PFSK-1 (cell line): ENCODE results near the gene PKDCC.

Experiments
- REST ChIP-seq, 2 experiments: IDR thresholded peaks; 2 replicates each; pipeline versions ENCODE4 v1.6.1 to v1.8.0; 2011 to 2012; ENCODE audit warnings: low read depth in 2 of 2, low read length in 2 of 2, control low read depth in 1 of 2, inconsistent platforms in 1 of 2, mild to moderate bottlenecking in 1 of 2, moderate library complexity in 1 of 2; ENCODE audit not compliant: insufficient read depth in 1 of 2
- TAF1 ChIP-seq: IDR thresholded peaks from 2 replicates; pipeline ENCODE4 v1.6.1; 2012; ENCODE audit warnings: low read length, control low read depth, borderline replicate concordance; ENCODE audit not compliant: insufficient read depth

DNA sequence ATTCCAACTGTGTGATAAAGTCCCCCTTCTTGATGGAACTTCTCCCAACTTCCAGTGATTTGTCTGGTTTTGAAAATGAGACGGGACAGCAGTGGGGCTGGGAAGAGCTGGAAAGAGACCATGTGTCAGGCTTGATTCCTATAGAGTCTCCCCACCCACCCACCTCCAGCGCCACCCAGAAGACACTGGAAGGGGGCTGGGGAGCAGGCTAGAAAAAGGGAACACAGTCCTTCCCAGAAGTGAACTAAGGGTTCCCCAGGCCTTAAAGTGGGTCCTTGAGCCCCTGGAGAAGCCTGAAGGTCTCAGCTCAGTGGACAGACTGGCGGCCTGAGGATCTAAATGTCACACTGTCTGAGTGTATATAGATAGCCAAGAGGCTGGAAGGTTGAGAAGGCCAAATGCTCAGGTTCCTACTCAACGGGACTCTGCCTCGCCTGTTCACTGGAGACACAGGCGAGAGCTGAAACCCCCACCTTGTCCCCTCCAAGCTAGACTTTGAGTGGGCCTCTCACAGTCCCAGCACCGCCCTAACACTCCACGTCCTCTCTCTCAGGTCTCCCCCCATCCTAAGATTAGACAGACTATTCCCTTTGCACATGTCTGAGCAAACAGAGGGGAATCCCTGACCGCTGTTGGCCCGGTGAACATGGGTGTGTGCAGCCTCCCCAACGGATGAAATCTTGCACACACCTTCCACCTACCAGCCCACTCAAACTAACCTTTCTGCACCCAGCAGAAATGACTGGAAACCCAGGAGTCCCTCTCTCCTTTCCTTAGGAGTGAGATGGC, 1.6 kb downstream of the PKDCC start:
- TF ChIP-seq TAF1 = no peak
- no peak for TF ChIP-seq REST (IDR thresholded peaks at IDR 0.05; ENCODE audit: insufficient read depth in 1 of 2, low read depth in 2 of 2, low read length in 2 of 2)
